ENCODE data around the gene C19orf12.

DNA sequence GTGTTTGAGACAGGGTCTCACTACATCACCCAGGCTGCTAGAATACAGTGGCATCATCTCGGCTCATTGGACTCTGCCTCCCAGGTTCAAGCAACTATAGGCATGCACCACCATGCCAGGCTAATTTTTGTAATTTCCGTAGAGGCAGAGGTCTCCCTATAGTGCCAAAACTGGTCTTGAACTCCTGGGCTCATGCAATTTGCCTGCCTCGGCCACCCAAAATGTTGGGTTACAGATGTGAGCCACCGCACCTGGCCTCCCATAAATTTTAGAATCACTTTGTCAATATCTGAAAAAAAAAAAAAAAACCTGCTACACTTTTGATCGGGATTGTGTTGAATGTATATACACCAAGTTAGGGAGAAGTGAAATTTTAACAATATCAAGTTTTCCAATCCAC is 61.7 kb downstream of the C19orf12 start:
- TF ChIP-seq CTCF (IDR thresholded peaks at IDR 0.05; ENCODE audit: poor library complexity, severe bottlenecking), result no peak
- no peak for TF ChIP-seq REST (IDR thresholded peaks at IDR 0.05; ENCODE audit: borderline replicate concordance)
- TF ChIP-seq EP300 (conservative IDR thresholded peaks at IDR 0.05; ENCODE audit: poor library complexity, severe bottlenecking), result no peak
- no peak for TF ChIP-seq MXI1 (conservative IDR thresholded peaks at IDR 0.05; ENCODE audit: poor library complexity, severe bottlenecking)
- TF ChIP-seq EZH2 (IDR thresholded peaks at IDR 0.05; ENCODE audit: borderline replicate concordance, insufficient read depth, low read length, poor library complexity, severe bottlenecking), result no peak

Data from neural cell (in vitro differentiated cells).